ENCODE data around the gene MLC1. TPM values are rescaled to one million over a fixed set of nuclear protein-coding genes. Genes with fewer than 3 reads are reported as not detected.

MLC1 gene
- total RNA-seq, 1 donor = under 0.01 TPM

- no peak for DNase-seq (ENCODE audit: low read depth)
- H3K4me3 ChIP-seq (ENCODE audit: low read depth, low read length) = no peak overlapping the region
- TF ChIP-seq, protein P1, sequence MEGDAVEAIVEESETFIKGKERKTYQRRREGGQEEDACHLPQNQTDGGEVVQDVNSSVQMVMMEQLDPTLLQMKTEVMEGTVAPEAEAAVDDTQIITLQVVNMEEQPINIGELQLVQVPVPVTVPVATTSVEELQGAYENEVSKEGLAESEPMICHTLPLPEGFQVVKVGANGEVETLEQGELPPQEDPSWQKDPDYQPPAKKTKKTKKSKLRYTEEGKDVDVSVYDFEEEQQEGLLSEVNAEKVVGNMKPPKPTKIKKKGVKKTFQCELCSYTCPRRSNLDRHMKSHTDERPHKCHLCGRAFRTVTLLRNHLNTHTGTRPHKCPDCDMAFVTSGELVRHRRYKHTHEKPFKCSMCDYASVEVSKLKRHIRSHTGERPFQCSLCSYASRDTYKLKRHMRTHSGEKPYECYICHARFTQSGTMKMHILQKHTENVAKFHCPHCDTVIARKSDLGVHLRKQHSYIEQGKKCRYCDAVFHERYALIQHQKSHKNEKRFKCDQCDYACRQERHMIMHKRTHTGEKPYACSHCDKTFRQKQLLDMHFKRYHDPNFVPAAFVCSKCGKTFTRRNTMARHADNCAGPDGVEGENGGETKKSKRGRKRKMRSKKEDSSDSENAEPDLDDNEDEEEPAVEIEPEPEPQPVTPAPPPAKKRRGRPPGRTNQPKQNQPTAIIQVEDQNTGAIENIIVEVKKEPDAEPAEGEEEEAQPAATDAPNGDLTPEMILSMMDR (IDR thresholded peaks at IDR 0.05; ENCODE audit: insufficient read depth, low read depth, low read length) = no peak
Measured at GRCh38 chr22:50121202-50121740, 36.0 kb upstream of the MLC1 start.

DNA sequence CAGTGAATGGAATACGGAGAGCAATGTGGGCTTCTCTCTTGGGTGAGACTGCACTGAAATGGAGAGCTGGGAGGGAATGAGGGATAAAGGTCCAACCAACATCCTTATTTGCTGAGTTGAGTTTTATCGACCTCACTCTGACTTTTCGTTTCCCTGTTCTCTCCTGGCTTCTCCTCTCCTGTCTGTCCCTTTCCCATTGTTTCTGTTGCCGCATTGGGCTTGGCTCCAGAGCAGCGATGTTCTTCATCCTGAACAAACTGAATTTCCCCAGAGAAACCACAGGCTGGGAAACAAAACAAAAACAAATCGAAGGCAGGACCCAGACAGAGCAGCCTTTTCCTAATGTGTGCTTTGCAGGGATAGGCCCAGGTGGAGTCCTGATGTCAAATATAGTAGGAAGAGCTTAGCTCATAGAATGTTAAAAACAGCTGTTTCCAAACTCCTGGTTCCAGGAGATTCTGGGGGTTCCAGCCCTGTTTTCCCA is 34.6 kb upstream of the MLC1 start:
- TF ChIP-seq, protein P1 (IDR thresholded peaks at IDR 0.05; ENCODE audit: insufficient read depth, low read depth, low read length) = no peak
- H3K4me3 ChIP-seq (ENCODE audit: low read depth, low read length) = no peak overlapping the region
- DNase-seq (ENCODE audit: low read depth) = peak; percentile 89

DNA sequence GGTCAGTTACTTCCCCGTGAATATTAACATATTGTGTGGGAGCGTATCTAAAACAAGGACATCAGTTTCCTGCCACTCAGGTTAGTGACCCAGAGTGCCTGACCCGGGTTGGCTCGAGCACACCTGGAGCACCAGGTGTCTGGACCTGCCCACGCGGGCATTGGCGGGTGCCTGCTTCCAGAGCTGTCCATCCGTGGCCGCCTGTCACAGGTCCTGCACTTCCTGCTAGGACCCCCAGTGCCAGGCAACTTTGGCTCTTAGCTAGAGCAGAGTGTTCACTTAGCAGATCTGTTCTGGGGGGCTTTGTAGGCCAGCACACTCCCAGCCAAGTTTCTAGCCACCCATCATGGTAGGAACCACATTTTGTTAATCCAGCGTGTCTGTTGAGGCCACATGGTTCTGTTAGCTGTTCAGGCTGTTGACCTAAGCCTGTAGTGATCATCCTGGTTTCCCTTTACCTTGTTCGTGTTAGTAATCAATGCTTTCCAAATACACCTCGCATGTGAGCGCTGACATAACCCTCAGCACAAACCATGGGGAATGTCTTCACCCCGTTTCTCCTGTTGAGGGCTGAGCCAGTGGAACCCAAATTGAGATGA is 34.0 kb upstream of the MLC1 start:
- no peak for DNase-seq (ENCODE audit: low read depth)
- no peak overlapping the region for H3K4me3 ChIP-seq (ENCODE audit: low read depth, low read length)
- TF ChIP-seq, protein P1 (IDR thresholded peaks at IDR 0.05; ENCODE audit: insufficient read depth, low read depth, low read length) = no peak

- TF ChIP-seq, protein P1 (IDR thresholded peaks at IDR 0.05; ENCODE audit: insufficient read depth, low read depth, low read length) = no peak
- no peak overlapping the region for H3K4me3 ChIP-seq (ENCODE audit: low read depth, low read length)
- peak; percentile 100 for DNase-seq (ENCODE audit: low read depth)
Measured at GRCh38 chr22:50118557-50119168, 33.4 kb upstream of the MLC1 start.

DNA sequence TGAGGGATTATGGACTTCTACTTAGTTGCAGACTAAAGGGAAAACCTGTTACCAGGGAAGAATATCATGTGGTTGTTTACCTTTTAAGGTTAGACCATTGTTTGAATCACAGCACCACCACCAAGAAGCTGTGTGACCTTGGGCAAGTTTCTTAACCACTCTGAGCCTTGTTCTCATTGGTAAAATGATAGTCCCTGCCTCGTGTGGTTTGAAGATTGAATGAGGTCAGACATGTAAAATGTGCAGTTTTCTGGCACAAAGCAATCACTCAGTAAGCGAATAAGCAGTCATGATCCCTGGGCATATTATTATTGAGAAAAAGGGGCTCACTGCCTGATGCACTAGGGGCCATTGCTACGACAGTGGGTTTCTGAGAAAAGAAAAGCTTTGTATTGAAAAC is 32.9 kb upstream of the MLC1 start:
- H3K4me3 ChIP-seq (ENCODE audit: low read depth, low read length) = no peak overlapping the region
- TF ChIP-seq, protein P1 (IDR thresholded peaks at IDR 0.05; ENCODE audit: insufficient read depth, low read depth, low read length) = no peak
- no peak for DNase-seq (ENCODE audit: low read depth)

GRCh38 chr22:50117168-50117762 is 32.0 kb upstream of the MLC1 start:
- no peak for DNase-seq (ENCODE audit: low read depth)
- no peak overlapping the region for H3K4me3 ChIP-seq (ENCODE audit: low read depth, low read length)
- TF ChIP-seq, protein P1 (IDR thresholded peaks at IDR 0.05; ENCODE audit: insufficient read depth, low read depth, low read length) = no peak
